CD14-positive monocyte (primary cell): Measurements from ENCODE around the gene PBX3. TPM values are rescaled to one million over a fixed set of nuclear protein-coding genes. Genes with fewer than 3 reads are reported as not detected.

Experiments used
- DNase-seq, 3 donors: peaks; one replicate each; pipeline ENCODE4 v3.0.0-alpha.2; 2011 to 2022
- H2AFZ ChIP-seq: 2 replicates; pipeline ENCODE4 v1.6.0; 2012; ENCODE audit warnings: mild to moderate bottlenecking, low read depth, low read length, inconsistent platforms; ENCODE audit not compliant: insufficient read depth, poor library complexity, severe bottlenecking
- H3K27ac ChIP-seq, 2 donors: 1 replicate in 1 of 2; 2 replicates in 1 of 2; pipeline ENCODE4 v1.5.1; 2012 to 2013; ENCODE audit warnings: low read length in 2 of 2, control low read depth in 1 of 2, inconsistent platforms in 1 of 2, low read depth in 1 of 2, mild to moderate bottlenecking in 1 of 2
- H3K27me3 ChIP-seq, 2 donors: one replicate each; pipeline versions ENCODE4 v1.6.0 to v1.6.1; 2011 to 2013; ENCODE audit warnings: low read length in 2 of 2; ENCODE audit not compliant: control insufficient read depth in 2 of 2, insufficient read depth in 2 of 2
- H3K36me3 ChIP-seq, 2 donors: replicated peaks in 1 of 2; 1 replicate in 1 of 2; 2 replicates in 1 of 2; pipeline versions ENCODE4 v1.5.1 to v1.6.1; 2012 to 2013; ENCODE audit warnings: low read length in 2 of 2, control low read depth in 1 of 2, inconsistent platforms in 1 of 2, mild to moderate bottlenecking in 1 of 2; ENCODE audit not compliant: insufficient read depth in 2 of 2, control insufficient read depth in 1 of 2
- H3K4me1 ChIP-seq, 2 donors: 1 replicate in 1 of 2; 2 replicates in 1 of 2; pipeline versions ENCODE4 v1.5.1 to v1.6.1; 2012 to 2013; ENCODE audit warnings: low read length in 2 of 2, control low read depth in 1 of 2, inconsistent platforms in 1 of 2, mild to moderate bottlenecking in 1 of 2, moderate library complexity in 1 of 2; ENCODE audit not compliant: insufficient read depth in 2 of 2, control insufficient read depth in 1 of 2
- H3K4me2 ChIP-seq: replicated peaks from 2 replicates; pipeline ENCODE3; 2012; ENCODE audit warnings: low read length, moderate library complexity, mild to moderate bottlenecking; ENCODE audit not compliant: poor library complexity, severe bottlenecking; ENCODE audit errors: extremely low read depth
- H3K4me3 ChIP-seq, 3 experiments: fragments of 200-600 bp in 1 of 3; sonication (generic) in 1 of 3; replicated peaks in 1 of 3; 1 replicate in 2 of 3; 2 replicates in 1 of 3; pipeline ENCODE4 v1.5.1; 2011 to 2013; ENCODE audit warnings: low read length in 3 of 3, mild to moderate bottlenecking in 3 of 3, control low read depth in 2 of 3, low read depth in 2 of 3, inconsistent platforms in 1 of 3, moderate library complexity in 1 of 3
- H3K79me2 ChIP-seq: 2 replicates; pipeline ENCODE4 v1.6.0; 2012; ENCODE audit warnings: mild to moderate bottlenecking, control low read depth, inconsistent platforms, low read length, moderate library complexity; ENCODE audit not compliant: insufficient read depth
- H3K9ac ChIP-seq: 2 replicates; pipeline ENCODE4 v1.6.0; 2017; ENCODE audit warnings: low read length, mild to moderate bottlenecking; ENCODE audit not compliant: insufficient read depth, poor library complexity, severe bottlenecking
- H3K9me3 ChIP-seq, 2 donors: replicated peaks in 1 of 2; 1 replicate in 1 of 2; 2 replicates in 1 of 2; pipeline versions ENCODE4 v1.5.1 to v1.6.1; 2012 to 2013; ENCODE audit warnings: low read length in 2 of 2, control low read depth in 1 of 2; ENCODE audit not compliant: control insufficient read depth in 1 of 2, insufficient read depth in 1 of 2
- H4K20me1 ChIP-seq: 2 replicates; pipeline ENCODE4 v1.6.0; 2012; ENCODE audit warnings: mild to moderate bottlenecking, low read length, control low read depth, moderate library complexity; ENCODE audit not compliant: insufficient read depth
- H3K27ac Mint-ChIP-seq, 7 donors: one replicate each; pipeline ENCODE4 v1.8.0; 2020; ENCODE audit warnings: mild to moderate bottlenecking in 7 of 7, mixed read lengths in 7 of 7, moderate library complexity in 6 of 7, inconsistent platforms in 2 of 7
- H3K27me3 Mint-ChIP-seq, 3 donors: one replicate each; pipeline ENCODE4 v1.8.0; 2021 to 2022; ENCODE audit warnings: low read depth in 3 of 3, mild to moderate bottlenecking in 3 of 3, mixed read lengths in 3 of 3, moderate library complexity in 3 of 3, inconsistent platforms in 1 of 3
- H3K36me3 Mint-ChIP-seq, 2 donors: one replicate each; pipeline ENCODE4 v1.8.0; 2020; ENCODE audit warnings: mixed read lengths in 2 of 2, inconsistent platforms in 1 of 2, mild to moderate bottlenecking in 1 of 2
- H3K4me1 Mint-ChIP-seq: one replicate; pipeline ENCODE4 v1.8.0; 2020; ENCODE audit warnings: mild to moderate bottlenecking, mixed read lengths
- H3K4me3 Mint-ChIP-seq, 2 donors: one replicate each; pipeline ENCODE4 v1.8.0; 2020; ENCODE audit warnings: mild to moderate bottlenecking in 2 of 2, mixed read lengths in 2 of 2, moderate library complexity in 1 of 2
- H3K9me3 Mint-ChIP-seq, 7 donors: one replicate each; pipeline ENCODE4 v1.8.0; 2020 to 2022; ENCODE audit warnings: mixed read lengths in 7 of 7, mild to moderate bottlenecking in 6 of 7, moderate library complexity in 6 of 7, inconsistent platforms in 2 of 7
- WGBS: methylation state at CpG from one replicate; pipeline ENCODE4 v1.1.5; 2013; ENCODE audit warnings: missing lambda C conversion rate; ENCODE audit not compliant: insufficient coverage; 5-methylcytosine and 5-hydroxymethylcytosine counted together
- intact Hi-C, 2 donors: fragments of 100-400 bp; cut with micrococcal nuclease; formaldehyde crosslinking; loops; one replicate each; pipeline versions ENCODE4 v1.15.0 to v1.15.1; 2023
- polyA plus RNA-seq, 3 donors: library from polyadenylated mRNA; depleted of rRNA in 1 of 3; unstranded in 2 of 3; stranded (reverse) in 1 of 3; fragments of 300-500 nt in 2 of 3; fragments of >200 nt in 1 of 3; fragmentation: Illumina TruSeq in 2 of 3; gene quantifications; 1 replicate in 2 of 3; 2 replicates in 1 of 3; pipeline ENCODE4 v1.2.3, GENCODE V29; 2012 to 2021
- TF ChIP-seq, protein P1 (sequence below): fragments of 200-600 bp; IDR thresholded peaks from one replicate; pipeline ENCODE4 v1.8.0; 2022; ENCODE audit warnings: antibody characterized with exemption, mild to moderate bottlenecking

The PBX3 gene
- polyA plus RNA-seq, 3 donors = 6.6 to 22.7 (median 7.1) TPM

GRCh38 chr9:125768803-125769202, 21.6 kb downstream of the PBX3 start:
- Mint-ChIP-seq H3K27me3 (no peaks in the 10 kb centered on the region), H3K9me3 (no peaks in the 10 kb centered on the region), H3K4me3 (no peak overlapping the region), H3K36me3 (peaks cover 3 to 5% of the 10 kb centered on the region in 2 donors), H3K4me1 (peaks cover 19% of the 10 kb centered on the region), H3K27ac (no peak overlapping the region)
- intact Hi-C loops = no loop called here
- Histone ChIP-seq H3K4me2 (no peak overlapping the region), H3K27ac (no peak overlapping the region), H3K9ac (no peak overlapping the region), H3K36me3 (no peaks in the 10 kb centered on the region), H3K4me1 (peaks cover 9 to 13% of the 10 kb centered on the region in 2 donors), H4K20me1 (no peaks in the 10 kb centered on the region), H3K27me3 (no peaks in the 10 kb centered on the region), H2AFZ (no peak overlapping the region), H3K4me3 (no peak overlapping the region), H3K79me2 (peaks cover 65% of the 10 kb centered on the region), H3K9me3 (no peaks in the 10 kb centered on the region)
- TF ChIP-seq, protein P1, sequence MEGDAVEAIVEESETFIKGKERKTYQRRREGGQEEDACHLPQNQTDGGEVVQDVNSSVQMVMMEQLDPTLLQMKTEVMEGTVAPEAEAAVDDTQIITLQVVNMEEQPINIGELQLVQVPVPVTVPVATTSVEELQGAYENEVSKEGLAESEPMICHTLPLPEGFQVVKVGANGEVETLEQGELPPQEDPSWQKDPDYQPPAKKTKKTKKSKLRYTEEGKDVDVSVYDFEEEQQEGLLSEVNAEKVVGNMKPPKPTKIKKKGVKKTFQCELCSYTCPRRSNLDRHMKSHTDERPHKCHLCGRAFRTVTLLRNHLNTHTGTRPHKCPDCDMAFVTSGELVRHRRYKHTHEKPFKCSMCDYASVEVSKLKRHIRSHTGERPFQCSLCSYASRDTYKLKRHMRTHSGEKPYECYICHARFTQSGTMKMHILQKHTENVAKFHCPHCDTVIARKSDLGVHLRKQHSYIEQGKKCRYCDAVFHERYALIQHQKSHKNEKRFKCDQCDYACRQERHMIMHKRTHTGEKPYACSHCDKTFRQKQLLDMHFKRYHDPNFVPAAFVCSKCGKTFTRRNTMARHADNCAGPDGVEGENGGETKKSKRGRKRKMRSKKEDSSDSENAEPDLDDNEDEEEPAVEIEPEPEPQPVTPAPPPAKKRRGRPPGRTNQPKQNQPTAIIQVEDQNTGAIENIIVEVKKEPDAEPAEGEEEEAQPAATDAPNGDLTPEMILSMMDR = no peak
- no CpG with 5 or more reads among the region's 1 CpG for WGBS
- DNase-seq = no peak

DNA sequence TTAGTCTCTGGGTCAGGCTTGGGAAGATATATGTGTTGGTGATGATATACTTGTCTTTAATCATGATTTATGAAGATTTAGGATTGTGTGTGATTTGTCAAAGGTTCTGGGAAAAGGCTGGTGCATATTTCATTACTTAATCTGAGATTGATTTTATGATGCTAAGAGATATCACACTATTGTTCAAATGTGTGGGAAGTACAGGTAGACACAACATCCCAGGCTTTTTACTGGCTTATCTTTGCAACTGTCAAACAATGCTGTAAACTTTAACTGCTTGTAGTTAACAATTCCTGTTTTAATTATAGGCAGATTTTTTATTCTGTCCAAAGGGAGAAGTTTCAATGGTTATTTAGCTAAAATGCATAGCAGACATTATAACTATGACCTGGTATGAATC, 23.9 kb downstream of the PBX3 start:
- H3K9me3 ChIP-seq = no peaks in the 10 kb centered on the region
- Mint-ChIP-seq H3K4me1 (peaks cover 24% of the 10 kb centered on the region), H3K27me3 (no peaks in the 10 kb centered on the region), H3K27ac (no peak overlapping the region), H3K36me3 (peaks cover 3 to 5% of the 10 kb centered on the region in 2 donors), H3K9me3 (peaks cover 0 to 2% (median 0%) of the 10 kb centered on the region in 7 donors), H3K4me3 (no peak overlapping the region)
- no peaks in the 10 kb centered on the region for H3K27me3 ChIP-seq
- H4K20me1 ChIP-seq = no peaks in the 10 kb centered on the region
- H3K9ac ChIP-seq = no peak overlapping the region
- no peak overlapping the region for H3K4me3 ChIP-seq
- H3K4me2 ChIP-seq = no peak overlapping the region
- intact Hi-C loops = no loop called here
- H3K4me1 ChIP-seq = peaks cover 9 to 13% of the 10 kb centered on the region in 2 donors
- H3K36me3 ChIP-seq = no peaks in the 10 kb centered on the region
- no peak overlapping the region for H3K27ac ChIP-seq
- no peak overlapping the region for H2AFZ ChIP-seq
- DNase-seq = no peak
- TF ChIP-seq, protein P1 = no peak
- H3K79me2 ChIP-seq = peaks cover 67% of the 10 kb centered on the region
